ENCODE data around the gene TGFB1I1.

DNA sequence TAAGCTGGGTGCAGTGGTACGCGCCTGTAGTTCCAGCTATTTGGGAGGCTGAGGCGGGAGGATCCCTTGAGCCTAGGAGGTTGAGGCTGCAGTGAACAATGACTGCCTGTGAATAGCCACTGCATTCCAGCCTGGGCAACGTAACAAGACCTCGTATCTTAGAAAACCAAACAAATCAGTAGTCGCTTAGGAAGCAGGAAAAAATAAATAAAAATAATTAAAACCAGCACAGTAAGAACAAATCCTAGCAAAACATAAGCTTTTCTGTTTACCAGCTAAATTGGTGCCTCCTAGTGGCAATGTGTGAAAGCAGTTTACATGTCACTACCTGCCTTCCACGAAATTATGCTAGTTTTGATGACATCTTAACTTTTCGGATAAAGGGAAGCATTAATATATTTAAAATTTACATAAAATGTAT, 11.4 kb upstream of the TGFB1I1 start:
- TF ChIP-seq, protein P1, sequence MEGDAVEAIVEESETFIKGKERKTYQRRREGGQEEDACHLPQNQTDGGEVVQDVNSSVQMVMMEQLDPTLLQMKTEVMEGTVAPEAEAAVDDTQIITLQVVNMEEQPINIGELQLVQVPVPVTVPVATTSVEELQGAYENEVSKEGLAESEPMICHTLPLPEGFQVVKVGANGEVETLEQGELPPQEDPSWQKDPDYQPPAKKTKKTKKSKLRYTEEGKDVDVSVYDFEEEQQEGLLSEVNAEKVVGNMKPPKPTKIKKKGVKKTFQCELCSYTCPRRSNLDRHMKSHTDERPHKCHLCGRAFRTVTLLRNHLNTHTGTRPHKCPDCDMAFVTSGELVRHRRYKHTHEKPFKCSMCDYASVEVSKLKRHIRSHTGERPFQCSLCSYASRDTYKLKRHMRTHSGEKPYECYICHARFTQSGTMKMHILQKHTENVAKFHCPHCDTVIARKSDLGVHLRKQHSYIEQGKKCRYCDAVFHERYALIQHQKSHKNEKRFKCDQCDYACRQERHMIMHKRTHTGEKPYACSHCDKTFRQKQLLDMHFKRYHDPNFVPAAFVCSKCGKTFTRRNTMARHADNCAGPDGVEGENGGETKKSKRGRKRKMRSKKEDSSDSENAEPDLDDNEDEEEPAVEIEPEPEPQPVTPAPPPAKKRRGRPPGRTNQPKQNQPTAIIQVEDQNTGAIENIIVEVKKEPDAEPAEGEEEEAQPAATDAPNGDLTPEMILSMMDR (IDR thresholded peaks at IDR 0.05; ENCODE audit: low read depth, low read length, poor library complexity, severe bottlenecking) = peak; percentile 57
- TF ChIP-seq EZH2phosphoT487 (IDR thresholded peaks at IDR 0.05; ENCODE audit: borderline replicate concordance, low read length) = no peak
